ENCODE results near the gene CDC42EP3.

The CDC42EP3 gene

DNA sequence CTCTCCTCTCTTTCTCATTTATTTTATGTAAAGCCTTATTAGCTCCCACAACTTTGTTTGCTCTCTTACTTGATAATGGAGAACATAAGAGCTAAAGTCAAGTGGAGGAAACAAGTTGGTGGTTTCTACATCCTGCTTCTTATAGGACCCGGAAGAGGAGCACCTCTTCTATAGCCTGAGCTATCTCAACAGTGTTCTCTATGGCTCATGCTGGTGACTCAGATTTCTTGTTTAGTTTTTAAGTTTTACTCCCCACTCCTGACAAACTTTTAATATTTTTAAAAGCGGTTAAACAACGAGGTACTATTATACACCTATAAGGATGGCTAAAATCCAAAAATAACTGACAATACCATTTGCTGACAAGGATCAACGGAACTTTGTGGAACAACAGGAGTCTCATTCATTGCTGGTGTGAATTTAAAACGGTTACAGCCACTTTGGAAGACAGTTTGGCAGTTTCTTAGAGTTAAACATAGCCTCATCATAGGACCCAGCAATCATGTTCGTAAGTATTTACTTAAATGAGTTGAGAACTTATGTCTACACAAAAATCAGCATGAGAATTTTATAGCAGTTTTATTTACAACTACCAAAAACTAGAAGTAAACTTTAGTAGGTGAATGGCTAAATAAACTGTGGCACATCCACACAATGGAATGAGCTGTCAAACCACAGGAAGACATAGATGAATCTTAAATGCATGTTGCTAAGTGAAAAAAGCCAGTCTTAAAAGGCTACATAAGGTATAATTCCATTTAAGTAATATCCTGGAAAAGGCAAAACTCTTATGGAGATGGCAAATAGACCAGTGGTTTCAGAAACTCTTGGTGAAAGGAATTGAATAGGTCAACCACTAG is 12.7 kb upstream of the CDC42EP3 start:
- no peak for DNase-seq (ENCODE audit: low spot score)

GRCh38 chr2:37683241-37683640 is 11.8 kb upstream of the CDC42EP3 start:
- no peak for DNase-seq (ENCODE audit: low spot score)

- DNase-seq (ENCODE audit: low spot score), result no peak
Measured at GRCh38 chr2:37682473-37682872, 11.0 kb upstream of the CDC42EP3 start.

GRCh38 chr2:37681587-37681986 is 10.1 kb upstream of the CDC42EP3 start:
- DNase-seq (ENCODE audit: low spot score), result no peak

GRCh38 chr2:37679072-37679695 is 7.7 kb upstream of the CDC42EP3 start:
- DNase-seq (ENCODE audit: low spot score), result no peak

DNA sequence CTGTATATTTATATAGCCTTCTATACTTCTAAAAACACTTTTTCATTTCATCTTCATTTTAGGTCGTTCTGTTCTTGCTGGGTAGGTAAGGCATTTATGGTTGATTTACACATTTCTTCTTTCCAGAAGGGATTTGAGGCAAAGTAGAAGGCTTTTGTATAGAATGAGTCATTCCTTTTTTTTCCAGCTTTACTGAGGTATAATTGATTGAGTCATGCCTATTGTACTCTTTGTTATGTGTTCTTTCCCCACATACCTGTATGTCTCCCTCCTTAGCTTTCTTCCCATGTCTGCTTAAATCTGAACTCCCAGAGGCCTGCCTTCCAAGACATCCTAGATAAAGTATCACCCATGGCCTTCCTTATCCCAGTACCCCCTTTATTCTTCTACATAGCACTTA is 4.8 kb upstream of the CDC42EP3 start:
- DNase-seq (ENCODE audit: low spot score), result no peak

DNA sequence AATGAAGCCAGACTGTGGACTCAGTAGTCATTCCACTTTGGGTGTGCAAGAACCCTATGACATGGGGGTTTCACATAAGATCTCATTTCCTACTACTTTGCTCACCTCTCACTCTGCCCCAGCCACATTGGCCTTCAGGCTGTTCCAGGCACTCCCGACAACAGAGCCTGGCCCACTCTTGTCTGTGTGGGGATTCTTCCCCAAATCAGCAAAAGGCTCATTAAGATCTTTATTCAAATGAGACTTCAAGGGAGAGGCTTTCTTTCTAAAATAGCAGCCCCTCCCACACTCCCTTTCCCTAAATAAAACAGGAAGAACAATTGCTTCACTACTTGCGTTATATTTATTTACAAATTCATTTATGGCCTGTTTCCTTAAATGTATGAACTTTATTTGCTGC is 3.5 kb upstream of the CDC42EP3 start:
- DNase-seq (ENCODE audit: low spot score), result no peak

- DNase-seq (ENCODE audit: low spot score), result no peak
Measured at GRCh38 chr2:37672870-37673184, 1.4 kb upstream of the CDC42EP3 start.

- peak; percentile 87 for DNase-seq (ENCODE audit: low spot score)
Measured at GRCh38 chr2:37672104-37672869, 845 bp upstream of the CDC42EP3 start.

DNA sequence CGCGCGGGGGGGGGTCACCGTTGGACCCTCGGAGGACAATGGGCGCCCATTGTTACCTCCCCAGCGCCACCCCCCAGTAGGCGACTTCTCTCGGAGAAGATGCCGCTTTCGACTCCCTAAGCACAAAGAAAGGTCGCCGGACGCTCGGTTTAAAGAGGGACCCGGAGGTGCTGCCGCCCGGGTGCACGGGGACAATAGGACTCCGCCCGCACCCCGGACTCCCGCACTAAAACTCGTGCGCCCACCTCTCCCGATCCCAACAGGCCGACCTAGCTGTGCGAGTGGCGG is 318 bp upstream of the CDC42EP3 start:
- DNase-seq (ENCODE audit: low spot score), result no peak

GRCh38 chr2:37670378-37671008 is 949 bp downstream of the CDC42EP3 start:
- DNase-seq (ENCODE audit: low spot score), result no peak

DNA sequence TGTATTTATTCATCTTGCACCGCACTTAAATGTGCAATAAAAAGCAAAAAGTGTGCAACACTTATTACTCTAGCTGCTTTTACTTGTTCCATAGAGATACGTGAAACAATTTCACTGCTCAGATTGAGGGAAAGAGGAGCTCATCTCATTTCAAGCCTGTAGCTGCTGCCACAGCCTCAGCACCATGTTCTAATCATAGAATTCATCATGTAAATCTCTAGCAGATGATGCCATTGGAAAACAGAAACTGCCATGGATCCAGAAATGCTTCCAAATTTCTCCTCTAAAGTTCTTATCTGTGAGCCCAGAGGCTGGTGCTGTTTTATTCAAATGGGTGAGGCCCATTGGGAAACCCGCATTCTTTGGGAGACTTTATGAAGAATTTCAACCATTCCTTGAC is 2.0 kb downstream of the CDC42EP3 start:
- DNase-seq (ENCODE audit: low spot score), result no peak

- no peak for DNase-seq (ENCODE audit: low spot score)
Measured at GRCh38 chr2:37667704-37668103, 3.7 kb downstream of the CDC42EP3 start.

DNA sequence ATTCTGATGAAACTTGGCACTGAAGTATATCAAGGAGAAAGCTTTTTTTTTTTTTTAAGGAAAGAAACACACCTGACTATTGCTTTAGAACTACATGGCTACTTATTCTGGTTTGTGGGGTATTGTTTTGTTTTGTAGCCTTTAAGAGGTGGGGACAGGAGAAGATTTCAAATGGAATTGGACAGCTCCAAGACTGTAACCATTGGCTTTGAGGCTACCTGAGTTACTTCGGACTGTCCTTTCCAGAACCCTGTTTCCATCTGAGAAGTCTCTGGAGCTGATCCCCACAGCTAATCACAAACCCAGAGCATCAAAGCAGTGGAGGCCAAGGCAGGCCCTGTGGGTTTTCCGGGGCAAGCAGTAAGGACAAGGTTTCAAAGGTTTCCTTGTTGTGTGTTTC is 4.7 kb downstream of the CDC42EP3 start:
- DNase-seq (ENCODE audit: low spot score), result no peak

DNA sequence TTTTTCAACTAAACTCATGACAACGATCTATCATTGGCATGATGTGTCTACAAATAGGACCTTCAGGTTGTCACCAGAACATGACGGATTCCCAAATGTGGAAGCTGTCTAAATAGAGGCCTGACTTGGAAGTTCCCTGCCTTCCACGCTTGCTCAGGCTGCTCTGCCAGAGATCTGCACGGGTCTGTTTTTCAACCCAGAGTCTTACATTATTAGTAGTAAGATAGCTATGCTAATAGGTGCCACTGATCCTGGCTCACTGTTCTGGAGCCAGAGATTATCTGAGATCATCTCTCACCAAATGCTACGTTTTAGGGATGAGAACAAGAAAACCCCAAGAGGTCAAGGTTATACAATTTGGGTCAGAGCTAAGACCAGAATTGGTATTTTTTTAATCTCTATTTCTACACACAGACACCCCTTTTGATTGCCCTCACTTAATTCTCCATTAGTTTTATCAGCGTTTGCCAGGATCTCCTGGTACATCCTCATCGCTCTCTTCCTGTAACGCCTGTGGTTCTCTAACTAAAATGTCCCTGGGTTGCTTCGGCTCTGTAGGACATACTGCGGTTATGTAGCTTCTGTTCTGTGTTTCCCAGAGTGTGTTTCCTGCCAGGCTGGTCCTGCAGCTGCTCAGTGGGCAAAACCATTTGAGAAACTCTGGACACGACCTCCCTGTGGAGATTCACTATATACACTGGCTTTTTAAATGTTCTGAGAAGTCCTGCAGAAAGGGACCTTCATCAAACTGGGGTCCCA is 5.7 kb downstream of the CDC42EP3 start:
- DNase-seq (ENCODE audit: low spot score), result no peak

DNA sequence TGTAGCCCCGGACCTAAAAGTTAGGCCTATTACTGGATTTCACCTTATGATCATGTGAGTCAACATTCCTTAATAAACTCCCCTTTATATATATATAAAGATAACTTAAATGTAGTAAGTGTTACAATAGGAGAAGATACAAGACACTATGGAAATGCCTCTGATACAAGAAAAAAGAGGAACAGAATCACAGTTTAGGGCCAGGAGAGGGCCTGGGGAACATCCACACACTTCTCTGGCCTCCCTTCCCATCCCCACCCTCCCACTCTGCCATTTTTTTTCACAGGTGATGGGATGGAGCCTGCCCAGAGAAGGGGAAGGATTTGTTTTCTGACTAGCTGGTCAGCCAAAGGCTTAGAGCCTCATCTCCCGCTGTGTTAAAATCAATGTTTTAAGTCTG is 6.4 kb downstream of the CDC42EP3 start:
- no peak for DNase-seq (ENCODE audit: low spot score)

- DNase-seq (ENCODE audit: low spot score), result no peak
Measured at GRCh38 chr2:37664231-37664643, 7.2 kb downstream of the CDC42EP3 start.

DNA sequence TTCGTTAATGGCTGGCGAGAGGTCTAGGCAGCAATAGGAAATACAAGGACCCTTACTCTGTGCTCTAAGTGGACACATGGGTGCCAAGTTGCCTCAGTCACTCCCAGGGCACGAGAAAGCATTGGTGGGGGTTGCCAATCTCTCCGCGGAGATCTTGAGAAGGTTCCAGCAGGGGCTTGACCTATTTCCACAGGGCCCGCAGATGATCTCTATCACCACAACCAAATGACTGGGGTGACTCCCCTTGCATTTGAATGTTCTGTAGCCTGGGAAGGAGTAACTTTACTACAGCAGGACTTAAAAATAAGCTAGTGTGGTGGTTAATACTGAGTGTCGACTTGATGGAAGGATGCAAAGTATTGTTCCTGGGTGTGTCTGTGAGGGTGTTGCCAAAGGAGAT is 8.1 kb downstream of the CDC42EP3 start:
- DNase-seq (ENCODE audit: low spot score), result no peak

DNA sequence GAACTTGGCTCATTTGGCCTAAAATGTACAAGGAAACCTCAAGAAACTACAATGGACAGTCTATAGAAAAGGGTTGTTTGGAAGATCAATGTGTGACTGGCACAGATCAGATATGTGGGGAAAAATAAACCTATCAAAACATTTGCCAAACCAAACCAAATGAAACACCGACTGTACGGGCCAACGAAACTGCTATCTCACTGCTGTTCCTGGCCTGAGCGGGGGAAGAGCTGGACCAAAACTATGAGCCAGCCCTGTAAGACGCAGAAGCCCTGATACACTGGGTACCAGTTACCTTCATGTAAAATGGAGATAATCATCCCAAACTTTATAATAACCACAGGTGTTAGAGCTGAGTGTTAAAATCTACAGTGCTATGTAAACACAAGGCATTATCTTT is 11.7 kb downstream of the CDC42EP3 start:
- DNase-seq (ENCODE audit: low spot score), result no peak

DNA sequence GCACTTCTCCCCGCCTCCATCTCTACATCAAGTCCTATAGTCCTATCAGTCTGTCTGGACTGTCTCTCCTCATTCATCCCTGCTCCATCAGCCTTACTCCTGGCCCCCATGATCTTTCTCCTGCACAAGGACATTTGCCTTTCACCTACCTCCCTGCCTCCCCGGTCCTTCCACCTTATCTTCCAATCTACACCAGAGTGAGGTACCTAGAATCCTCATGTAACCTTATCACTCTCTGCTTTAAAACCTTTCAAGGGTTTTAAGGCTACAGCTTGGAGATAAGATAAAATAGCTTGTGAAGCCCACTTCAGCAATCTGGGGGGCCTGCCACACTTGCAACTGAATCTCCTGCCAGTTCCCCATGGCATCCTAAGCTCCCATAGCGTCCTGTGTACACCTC is 12.8 kb downstream of the CDC42EP3 start:
- no peak for DNase-seq (ENCODE audit: low spot score)

- DNase-seq (ENCODE audit: low spot score), result no peak
Measured at GRCh38 chr2:37657471-37657870, 14.0 kb downstream of the CDC42EP3 start.

All from GM03348 (cell line).